Fibroblast of skin of back (primary cell): ENCODE data around the gene AUTS2.

ENCODE experiments used
- DNase-seq: peaks from one replicate; pipeline ENCODE4 v3.0.0-alpha.2; 2013

The AUTS2 gene

DNA sequence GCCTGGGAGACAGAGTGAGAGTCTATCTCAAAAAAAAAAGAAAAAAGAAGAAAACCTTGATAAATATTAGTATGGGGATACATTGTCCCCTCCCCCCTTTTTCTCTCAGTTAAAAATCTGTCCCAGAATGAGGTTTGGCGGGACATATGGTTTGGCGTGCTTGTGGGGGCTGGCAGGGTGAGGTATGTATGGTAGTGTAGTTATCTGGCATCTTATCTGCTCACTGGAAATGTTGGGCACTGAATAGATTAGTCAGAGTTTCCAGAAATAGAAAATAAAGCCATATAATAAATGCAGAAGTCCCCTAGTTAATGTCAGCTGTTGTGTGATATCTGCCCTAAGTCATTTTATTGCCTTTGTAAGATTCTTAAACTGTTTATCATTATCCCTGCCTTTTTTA, 1136.1 kb downstream of the AUTS2 start:
- DNase-seq = peak; percentile 30

- no peak for DNase-seq
These were observed 1137.0 kb downstream of the AUTS2 start for GRCh38 chr7:70735313-70735712.

GRCh38 chr7:70736715-70737460, 1138.6 kb downstream of the AUTS2 start:
- peak; percentile 73 for DNase-seq

DNA sequence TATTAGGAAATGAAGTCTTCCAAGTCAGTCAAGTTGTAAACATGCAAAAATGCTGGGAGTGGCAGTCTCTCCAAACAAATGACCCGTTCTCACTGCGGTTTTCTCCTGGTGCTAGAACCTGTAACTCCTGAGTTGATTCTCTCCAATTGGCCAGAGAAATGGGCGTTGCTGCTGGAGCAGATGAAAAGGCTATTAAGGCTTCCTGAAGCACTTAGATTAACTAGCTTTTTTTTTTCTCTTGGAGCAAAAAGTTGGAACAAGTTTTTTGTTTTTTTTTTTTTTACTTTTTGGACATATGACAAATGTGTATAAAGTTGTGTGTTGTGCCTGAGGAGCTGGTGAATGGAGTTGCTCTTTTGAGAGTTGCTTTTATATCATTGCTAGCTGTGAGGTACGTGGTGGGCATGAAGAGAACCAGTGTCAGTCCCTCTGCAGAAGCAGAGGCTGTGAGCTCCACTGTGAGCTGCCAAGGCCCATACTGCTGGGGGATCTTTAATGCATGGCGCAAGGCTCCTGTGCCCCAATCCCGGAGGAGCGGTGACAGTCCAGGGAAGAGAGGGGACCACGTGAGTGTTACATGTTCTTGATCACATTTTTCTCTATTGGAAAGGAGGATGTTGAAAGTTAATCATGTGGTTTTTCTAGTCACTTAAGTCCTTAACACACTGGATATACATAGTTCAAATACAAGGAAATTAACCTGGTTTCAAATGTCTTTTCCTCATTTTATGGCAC, 1140.0 kb downstream of the AUTS2 start:
- DNase-seq = peak; percentile 30

- no peak for DNase-seq
These were observed 1141.5 kb downstream of the AUTS2 start for GRCh38 chr7:70739646-70740210.

DNA sequence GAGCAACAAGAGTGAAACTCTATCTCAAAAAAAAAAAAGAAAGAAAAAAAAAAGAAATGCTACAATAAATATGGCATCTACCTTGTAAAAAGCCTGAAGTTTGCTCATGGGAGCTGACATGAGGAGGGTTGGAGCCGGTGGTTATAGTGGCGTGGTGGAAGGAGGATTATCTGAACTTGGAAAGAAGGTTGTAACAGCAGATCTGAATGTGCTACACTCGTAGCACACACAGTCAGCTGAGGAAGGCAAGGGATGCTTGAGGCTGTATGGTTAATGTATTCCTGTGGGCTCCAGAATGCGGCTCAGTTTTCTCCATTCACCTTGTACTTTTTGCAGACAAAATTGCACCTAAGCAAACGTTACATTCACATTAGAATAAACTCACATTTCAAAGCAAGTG, 1143.4 kb downstream of the AUTS2 start:
- DNase-seq = no peak

- DNase-seq = no peak
These were observed 1145.5 kb downstream of the AUTS2 start for GRCh38 chr7:70743531-70744325.

GRCh38 chr7:70744492-70744891, 1146.2 kb downstream of the AUTS2 start:
- DNase-seq = no peak

DNA sequence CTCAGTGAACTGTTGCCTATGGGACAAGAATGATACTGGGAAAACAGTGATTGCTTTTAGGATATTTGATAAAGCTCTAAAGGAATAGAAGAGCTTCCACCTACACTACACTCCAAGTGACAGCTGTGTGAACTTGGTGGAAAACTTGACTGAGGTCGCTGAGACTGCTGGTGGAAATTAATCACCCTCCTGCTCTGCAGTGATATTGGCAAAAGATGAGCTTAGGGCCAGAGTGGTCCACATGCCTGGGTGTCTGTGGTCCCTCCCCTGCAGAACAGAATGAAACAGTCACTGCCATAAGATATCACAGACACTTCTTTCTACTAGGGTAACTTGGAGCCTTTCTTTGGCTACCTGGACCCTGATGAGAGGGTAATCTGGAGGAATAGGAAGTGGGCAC, 1151.6 kb downstream of the AUTS2 start:
- DNase-seq = no peak

DNA sequence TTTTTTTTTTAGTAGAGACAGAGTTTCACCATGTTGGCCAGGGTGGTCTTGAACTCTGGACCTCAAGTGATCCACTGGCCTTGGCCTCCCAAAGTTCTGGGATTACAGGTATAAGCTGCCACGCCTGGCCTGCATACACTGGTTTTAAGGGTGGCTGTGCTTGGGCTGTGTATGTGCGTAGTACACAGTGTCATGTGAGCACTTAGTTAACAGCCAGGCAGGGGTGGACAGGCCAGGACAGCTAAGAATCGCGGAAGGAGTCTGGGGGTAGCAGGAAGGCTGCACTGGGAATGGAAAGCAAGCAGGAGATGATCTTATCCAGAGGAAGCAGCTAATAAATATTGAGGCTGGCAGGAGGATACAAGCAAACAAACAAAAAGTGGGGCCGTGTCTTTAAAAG, 1153.6 kb downstream of the AUTS2 start:
- no peak for DNase-seq

DNA sequence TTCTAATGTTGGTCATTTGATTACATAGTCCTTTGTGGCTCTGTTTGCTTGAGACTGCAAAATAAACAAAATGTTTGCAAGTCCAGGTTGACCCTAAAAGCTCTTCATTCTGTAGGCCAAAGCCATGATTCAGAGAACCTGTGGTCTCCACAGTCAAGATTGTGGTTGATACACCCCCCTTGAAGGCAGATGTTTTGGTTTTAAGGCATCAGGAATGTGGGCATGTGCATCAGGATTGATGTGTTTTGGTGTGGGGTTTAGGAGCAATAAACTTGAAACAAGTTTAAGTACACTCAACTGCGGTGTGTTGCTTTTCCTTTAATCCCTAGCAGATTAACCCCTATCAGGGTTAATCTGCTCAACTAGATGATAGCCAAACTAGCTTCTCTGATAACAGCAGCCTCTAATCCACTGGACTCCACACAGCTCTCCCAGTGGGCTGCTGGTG, 1154.5 kb downstream of the AUTS2 start:
- peak; percentile 56 for DNase-seq

DNA sequence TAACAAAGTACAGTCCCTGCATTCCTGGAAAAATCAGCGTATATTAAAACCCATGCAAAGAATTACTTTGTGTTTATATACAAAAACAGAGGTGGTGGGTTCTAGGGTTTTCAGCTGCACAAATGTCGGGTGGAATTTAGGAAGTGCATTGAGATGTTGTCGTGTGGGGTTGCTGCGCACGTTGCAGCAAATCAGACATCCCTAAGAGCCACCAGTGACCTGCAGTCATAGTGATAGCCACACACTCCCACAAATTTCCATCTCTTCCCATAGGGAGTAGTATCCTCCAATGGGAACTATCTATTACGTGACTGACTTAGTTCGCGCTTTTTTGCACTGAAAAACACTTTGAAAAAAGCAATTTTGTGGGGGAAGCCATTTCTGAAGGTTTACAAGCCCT, 1158.5 kb downstream of the AUTS2 start:
- no peak for DNase-seq

DNA sequence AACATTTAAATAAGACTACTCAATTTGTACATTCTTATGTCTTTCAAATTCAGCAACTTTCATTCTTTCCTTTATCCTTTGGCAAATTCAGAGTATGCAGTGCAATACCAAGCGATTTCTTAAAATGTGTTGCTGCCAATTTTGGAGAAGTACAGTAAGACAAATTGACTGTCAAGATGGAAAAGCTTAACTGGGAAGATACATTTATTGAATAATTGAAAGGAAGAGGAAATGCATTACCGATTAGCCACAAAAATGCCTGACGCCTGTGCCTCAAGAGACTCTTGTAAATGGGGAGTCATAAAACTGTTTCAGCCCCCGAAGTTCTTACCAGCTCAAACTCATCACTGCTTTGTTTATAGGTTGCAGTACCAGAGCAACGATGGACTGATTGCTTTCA, 1160.4 kb downstream of the AUTS2 start:
- no peak for DNase-seq

GRCh38 chr7:70759674-70760073, 1161.4 kb downstream of the AUTS2 start:
- DNase-seq = no peak

GRCh38 chr7:70761711-70762328, 1163.5 kb downstream of the AUTS2 start:
- DNase-seq = no peak

DNA sequence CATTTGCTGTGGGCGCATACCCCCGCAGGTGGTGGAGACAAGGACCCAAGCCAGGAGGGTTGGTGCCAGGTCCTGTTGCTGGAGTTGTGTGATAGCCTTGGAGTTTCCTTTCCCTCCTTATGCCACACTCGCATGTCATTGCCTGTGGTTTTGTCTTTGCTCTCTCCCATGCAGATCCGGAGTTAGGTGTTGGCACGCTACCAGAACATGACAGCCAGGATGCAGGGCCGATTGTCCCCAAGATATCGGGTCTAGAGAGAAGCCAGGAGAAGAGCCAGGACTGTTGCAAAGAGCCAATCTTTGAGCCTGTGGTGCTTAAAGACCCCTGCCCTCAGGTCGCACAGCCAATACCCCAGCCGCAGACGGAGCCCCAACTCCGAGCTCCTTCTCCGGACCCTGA, 1164.4 kb downstream of the AUTS2 start:
- no peak for DNase-seq

GRCh38 chr7:70763961-70764691, 1165.9 kb downstream of the AUTS2 start:
- DNase-seq = no peak

- DNase-seq = no peak
These were observed 1166.5 kb downstream of the AUTS2 start for GRCh38 chr7:70764701-70765208.

- no peak for DNase-seq
These were observed 1167.4 kb downstream of the AUTS2 start for GRCh38 chr7:70765651-70766050.

- no peak for DNase-seq
These were observed 1167.8 kb downstream of the AUTS2 start for GRCh38 chr7:70766109-70766508.

GRCh38 chr7:70766694-70767093, 1168.4 kb downstream of the AUTS2 start:
- no peak for DNase-seq

DNA sequence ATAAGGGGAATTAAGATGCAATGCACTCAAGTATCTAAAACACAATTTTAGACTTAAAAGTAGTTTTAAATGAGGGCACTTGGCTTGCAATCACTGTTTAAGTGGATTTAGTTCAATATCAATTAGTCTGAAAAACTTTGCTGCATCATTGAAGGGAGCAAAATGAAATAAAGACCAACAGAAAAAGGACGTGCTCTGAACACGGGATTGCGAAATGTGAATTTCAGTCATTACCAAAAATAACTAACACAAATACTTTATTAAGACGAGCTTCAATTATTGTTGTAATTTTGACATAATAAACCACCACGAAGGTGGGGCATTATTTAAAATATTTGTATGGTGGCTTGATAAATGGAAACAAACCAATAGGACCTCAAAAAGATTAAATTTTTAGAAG, 1171.9 kb downstream of the AUTS2 start:
- DNase-seq = no peak
